Gastrocnemius medialis (tissue), 4 donors: ENCODE results near the gene TATDN3.

ENCODE experiments used
- CTCF ChIP-seq, 5 experiments: fragments of 450-650 bp in 3 of 5; fragments of 200-600 bp in 2 of 5; sonication (generic) in 2 of 5; IDR thresholded peaks in 4 of 5; conservative IDR thresholded peaks in 1 of 5; 1 replicate in 4 of 5; 2 replicates in 1 of 5; pipeline ENCODE4 v1.5.1; 2016 to 2019; ENCODE audit warnings: antibody characterized with exemption in 5 of 5, mild to moderate bottlenecking in 3 of 5, moderate library complexity in 3 of 5
- POLR2A ChIP-seq, 2 donors: fragments of 450-650 bp; IDR thresholded peaks; one replicate each; pipeline ENCODE4 v1.6.1; 2017; ENCODE audit warnings: antibody characterized with exemption in 2 of 2, mild to moderate bottlenecking in 2 of 2, moderate library complexity in 2 of 2

DNA sequence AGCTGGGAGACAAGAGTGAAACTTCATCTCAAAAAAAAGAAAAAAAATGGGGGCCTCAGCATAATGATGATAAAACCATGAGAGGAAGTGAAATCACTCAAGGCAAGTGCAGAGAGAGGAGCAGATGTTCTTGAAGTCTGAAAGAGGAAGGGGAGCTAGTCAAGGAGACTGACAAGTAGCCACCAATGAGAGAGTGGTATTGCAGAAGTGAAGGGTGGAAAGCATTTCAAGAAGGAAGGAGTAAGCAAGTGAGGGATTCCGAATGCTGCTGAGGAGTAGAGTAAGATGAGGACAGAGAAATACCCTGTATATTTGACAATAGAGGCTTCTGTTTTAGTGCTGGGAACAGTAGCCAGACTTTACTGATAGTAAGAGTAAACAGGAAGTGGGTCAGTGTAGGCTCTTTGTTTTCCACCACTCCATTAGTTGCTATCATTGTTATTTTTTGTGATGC is 2.9 kb downstream of the TATDN3 start:
- no peak for TF ChIP-seq CTCF (IDR thresholded peaks at IDR 0.05 in 4 of 5, conservative IDR thresholded peaks at IDR 0.05 in 1 of 5)
- no peak for TF ChIP-seq POLR2A (IDR thresholded peaks at IDR 0.05)
